HG03575 (cell line): ENCODE measurements around the gene GAA.

Source experiments
- ATAC-seq: cut with Tn5 transposase; IDR thresholded peaks from one replicate; pipeline ENCODE4 v1.9.1; 2021; ENCODE audit not compliant: unreplicated experiment, insufficient number of reproducible peaks, low FRiP score; ENCODE audit errors: extremely low read depth

GAA gene

GRCh38 chr17:80100035-80100323 lies 1.4 kb upstream of the GAA start:
- no peak for ATAC-seq

- no peak for ATAC-seq
Measured at GRCh38 chr17:80101946-80102663, 724 bp downstream of the GAA start.

- ATAC-seq, result no peak
Measured at GRCh38 chr17:80102664-80103448, 1.5 kb downstream of the GAA start.

- ATAC-seq, result no peak
Measured at GRCh38 chr17:80103449-80104085, 2.2 kb downstream of the GAA start.

- ATAC-seq, result no peak
Measured at GRCh38 chr17:80104321-80104955, 3.1 kb downstream of the GAA start.

GRCh38 chr17:80104956-80105375 lies 3.6 kb downstream of the GAA start:
- ATAC-seq, result no peak

- ATAC-seq, result no peak
Measured at GRCh38 chr17:80105762-80106161, 4.4 kb downstream of the GAA start.

- no peak for ATAC-seq
Measured at GRCh38 chr17:80106176-80106575, 4.8 kb downstream of the GAA start.

- ATAC-seq, result no peak
Measured at GRCh38 chr17:80106751-80107150, 5.4 kb downstream of the GAA start.

GRCh38 chr17:80107231-80108021 lies 6.0 kb downstream of the GAA start:
- no peak for ATAC-seq

- ATAC-seq, result no peak
Measured at GRCh38 chr17:80108036-80108971, 6.9 kb downstream of the GAA start.

GRCh38 chr17:80109066-80109660 lies 7.8 kb downstream of the GAA start:
- no peak for ATAC-seq

GRCh38 chr17:80109713-80110446 lies 8.5 kb downstream of the GAA start:
- ATAC-seq, result no peak

GRCh38 chr17:80110447-80110812 lies 9.0 kb downstream of the GAA start:
- no peak for ATAC-seq

- ATAC-seq, result no peak
Measured at GRCh38 chr17:80110927-80111701, 9.7 kb downstream of the GAA start.

- no peak for ATAC-seq
Measured at GRCh38 chr17:80111702-80112470, 10.5 kb downstream of the GAA start.
